GM12878 (cell line): ENCODE data around the gene BARX2.

Experiments
- CTCF ChIP-seq, 3 experiments: IDR thresholded peaks in 2 of 3; conservative IDR thresholded peaks in 1 of 3; 2 replicates each; pipeline ENCODE4 v1.5.1; 2011; ENCODE audit warnings: low read depth in 3 of 3, low read length in 3 of 3, mild to moderate bottlenecking in 3 of 3, control low read depth in 2 of 3, moderate library complexity in 2 of 3, inconsistent platforms in 1 of 3, mixed read lengths in 1 of 3; ENCODE audit not compliant: control insufficient read depth in 2 of 3, insufficient read depth in 1 of 3; ENCODE audit errors: extremely low read depth in 1 of 3
- EZH2 ChIP-seq: IDR thresholded peaks from 2 replicates; pipeline ENCODE4 v1.6.1; 2012; ENCODE audit warnings: low read depth, mild to moderate bottlenecking, control low read depth, inconsistent platforms, low read length, borderline replicate concordance; ENCODE audit not compliant: control insufficient read depth
- POLR2AphosphoS5 ChIP-seq: IDR thresholded peaks from 2 replicates; pipeline ENCODE4 v1.6.1; 2011; ENCODE audit warnings: mild to moderate bottlenecking, low read length, inconsistent platforms
- TF ChIP-seq, protein P1 (sequence below): IDR thresholded peaks from 2 replicates; pipeline ENCODE4 v1.6.1; 2011; ENCODE audit warnings: mild to moderate bottlenecking, low read depth, low read length, moderate library complexity; ENCODE audit not compliant: insufficient replicate concordance

DNA sequence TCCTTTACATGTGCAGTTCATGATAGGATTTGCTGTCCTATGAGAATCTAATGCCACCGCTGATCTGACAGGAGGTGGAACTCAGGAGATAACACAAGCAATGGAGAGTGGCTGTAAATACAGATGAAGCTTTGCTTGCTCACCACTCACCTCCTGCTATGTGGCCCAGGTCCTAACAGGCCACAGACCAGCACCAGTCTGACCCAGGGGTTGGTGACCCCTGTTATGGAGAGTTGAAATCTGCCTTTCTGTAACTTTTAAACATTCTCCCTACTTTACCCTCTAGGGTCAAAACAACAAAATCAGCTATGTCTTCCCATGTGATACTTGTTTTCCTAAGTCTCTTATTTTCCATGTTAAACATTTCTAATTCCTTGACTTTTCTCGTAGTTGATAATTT, 48.7 kb upstream of the BARX2 start:
- TF ChIP-seq POLR2AphosphoS5: no peak
- TF ChIP-seq, protein P1, sequence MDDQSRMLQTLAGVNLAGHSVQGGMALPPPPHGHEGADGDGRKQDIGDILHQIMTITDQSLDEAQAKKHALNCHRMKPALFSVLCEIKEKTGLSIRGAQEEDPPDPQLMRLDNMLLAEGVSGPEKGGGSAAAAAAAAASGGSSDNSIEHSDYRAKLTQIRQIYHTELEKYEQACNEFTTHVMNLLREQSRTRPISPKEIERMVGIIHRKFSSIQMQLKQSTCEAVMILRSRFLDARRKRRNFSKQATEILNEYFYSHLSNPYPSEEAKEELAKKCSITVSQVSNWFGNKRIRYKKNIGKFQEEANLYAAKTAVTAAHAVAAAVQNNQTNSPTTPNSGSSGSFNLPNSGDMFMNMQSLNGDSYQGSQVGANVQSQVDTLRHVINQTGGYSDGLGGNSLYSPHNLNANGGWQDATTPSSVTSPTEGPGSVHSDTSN: no peak
- no peak for TF ChIP-seq EZH2
- no peak for TF ChIP-seq CTCF (IDR thresholded peaks at IDR 0.05 in 2 of 3, conservative IDR thresholded peaks at IDR 0.05 in 1 of 3; ENCODE audit: control insufficient read depth in 2 of 3, extremely low read depth in 1 of 3, insufficient read depth in 1 of 3, low read depth in 3 of 3, low read length in 3 of 3)
